H9 (cell line): ENCODE results near the gene FAM200A. TPM values are rescaled to one million over a fixed set of nuclear protein-coding genes. Genes with fewer than 3 reads are reported as not detected.
"Not testable (repeated sequence)": the region's sequence is repeated elsewhere in the genome, so short reads cannot be mapped to it uniquely, and the experiment has no call there.

Source experiments
- DNase-seq: peaks from one replicate; pipeline ENCODE4 v3.0.0-alpha.2; 2017
- H2AFZ ChIP-seq: one replicate; pipeline ENCODE4 v1.6.1; 2013; ENCODE audit warnings: mild to moderate bottlenecking, low read length, control low read depth, moderate library complexity
- H2AK5ac ChIP-seq: 2 replicates; pipeline ENCODE4 v1.6.1; 2013; ENCODE audit warnings: low read length, control low read depth, mixed read lengths; ENCODE audit not compliant: insufficient read length
- H2BK120ac ChIP-seq: one replicate; pipeline ENCODE4 v1.6.1; 2013; ENCODE audit warnings: low read depth, mild to moderate bottlenecking, low read length, control low read depth, inconsistent platforms; ENCODE audit not compliant: poor library complexity, severe bottlenecking
- H2BK12ac ChIP-seq: 2 replicates; pipeline ENCODE4 v1.6.1; 2013; ENCODE audit warnings: low read length, control low read depth, mixed read lengths, low read depth; ENCODE audit not compliant: insufficient read length
- H2BK15ac ChIP-seq: 2 replicates; pipeline ENCODE4 v1.6.1; 2013; ENCODE audit warnings: low read depth, low read length, control low read depth
- H2BK20ac ChIP-seq: one replicate; pipeline ENCODE4 v1.6.1; 2013; ENCODE audit warnings: low read depth, mild to moderate bottlenecking, low read length, control low read depth, inconsistent platforms; ENCODE audit not compliant: poor library complexity, severe bottlenecking
- H2BK5ac ChIP-seq: 2 replicates; pipeline ENCODE4 v1.6.1; 2013; ENCODE audit warnings: low read length, control low read depth, mixed read lengths; ENCODE audit not compliant: insufficient read length
- H3K14ac ChIP-seq: 2 replicates; pipeline ENCODE4 v1.6.1; 2013; ENCODE audit warnings: low read length, control low read depth; ENCODE audit not compliant: insufficient read depth
- H3K18ac ChIP-seq: 2 replicates; pipeline ENCODE4 v1.6.1; 2013; ENCODE audit warnings: low read depth, mild to moderate bottlenecking, mixed read lengths, low read length, control low read depth; ENCODE audit not compliant: insufficient read length
- H3K23ac ChIP-seq: 2 replicates; pipeline ENCODE4 v1.6.1; 2013; ENCODE audit warnings: low read length, control low read depth, mixed read lengths, low read depth; ENCODE audit not compliant: insufficient read length
- H3K23me2 ChIP-seq: 2 replicates; pipeline ENCODE4 v1.6.1; 2013; ENCODE audit warnings: low read depth, mild to moderate bottlenecking, mixed read lengths, low read length, control low read depth; ENCODE audit not compliant: insufficient read length, poor library complexity, severe bottlenecking
- H3K27ac ChIP-seq: 2 replicates; pipeline ENCODE4 v1.5.1; 2013; ENCODE audit warnings: low read length, control low read depth, mixed read lengths, low read depth; ENCODE audit not compliant: insufficient read length
- H3K27me3 ChIP-seq: 2 replicates; pipeline ENCODE4 v1.6.1; 2013; ENCODE audit warnings: low read length, control low read depth, inconsistent platforms; ENCODE audit not compliant: insufficient read depth
- H3K4ac ChIP-seq: 2 replicates; pipeline ENCODE4 v1.6.1; 2013; ENCODE audit warnings: low read depth, mild to moderate bottlenecking, control low read depth, inconsistent platforms, low read length, moderate library complexity
- H3K4me1 ChIP-seq: 2 replicates; pipeline ENCODE4 v1.6.1; 2013; ENCODE audit warnings: low read length, control low read depth, inconsistent platforms; ENCODE audit not compliant: insufficient read depth
- H3K4me2 ChIP-seq: 2 replicates; pipeline ENCODE4 v1.6.1; 2013; ENCODE audit warnings: low read length, control low read depth, mixed read lengths; ENCODE audit not compliant: insufficient read length, insufficient read depth
- H3K56ac ChIP-seq: 2 replicates; pipeline ENCODE4 v1.6.1; 2013; ENCODE audit warnings: low read depth, mild to moderate bottlenecking, mixed read lengths, low read length, control low read depth; ENCODE audit not compliant: insufficient read length
- H3K79me1 ChIP-seq: 2 replicates; pipeline ENCODE4 v1.6.1; 2013; ENCODE audit warnings: low read depth, mild to moderate bottlenecking, moderate library complexity, low read length, control low read depth, inconsistent platforms; ENCODE audit not compliant: insufficient read depth, poor library complexity, severe bottlenecking
- H3K79me2 ChIP-seq: 2 replicates; pipeline ENCODE4 v1.6.1; 2013; ENCODE audit warnings: low read length, control low read depth, inconsistent platforms; ENCODE audit not compliant: insufficient read depth
- H3K9ac ChIP-seq: 2 replicates; pipeline ENCODE4 v1.6.1; 2013; ENCODE audit warnings: low read length, control low read depth, mixed read lengths; ENCODE audit not compliant: insufficient read length; ENCODE audit errors: extremely low read depth
- H3K9me3 ChIP-seq: one replicate; pipeline ENCODE4 v1.6.1; 2013; ENCODE audit warnings: low read depth, low read length, inconsistent platforms; ENCODE audit not compliant: control insufficient read depth
- H3T11ph ChIP-seq: one replicate; pipeline ENCODE4 v1.6.1; 2013; ENCODE audit warnings: mild to moderate bottlenecking, low read length, control low read depth, inconsistent platforms
- H4K20me1 ChIP-seq: one replicate; pipeline ENCODE4 v1.6.1; 2013; ENCODE audit not compliant: control insufficient read depth, insufficient read length, insufficient read depth
- H4K5ac ChIP-seq: 2 replicates; pipeline ENCODE4 v1.6.1; 2013; ENCODE audit warnings: low read depth, mild to moderate bottlenecking, mixed read lengths, low read length, control low read depth; ENCODE audit not compliant: insufficient read length
- H4K8ac ChIP-seq: replicated peaks from 2 replicates; pipeline ENCODE4 v1.6.1; 2013; ENCODE audit warnings: low read length, control low read depth, mixed read lengths, low read depth; ENCODE audit not compliant: insufficient read length
- H4K91ac ChIP-seq: 2 replicates; pipeline ENCODE4 v1.6.1; 2013; ENCODE audit warnings: low read depth, mild to moderate bottlenecking, moderate library complexity, mixed read lengths, low read length, control low read depth; ENCODE audit not compliant: insufficient read length
- H3K27ac Mint-ChIP-seq, 3 experiments: 2 replicates in 2 of 3; 3 replicates in 1 of 3; pipeline ENCODE4 v1.8.0; 2020 to 2021; ENCODE audit warnings: mixed read lengths in 3 of 3, mild to moderate bottlenecking in 1 of 3, moderate library complexity in 1 of 3
- H3K27me3 Mint-ChIP-seq: 2 replicates; pipeline ENCODE4 v1.8.0; 2021; ENCODE audit warnings: low read depth, mild to moderate bottlenecking, moderate library complexity, mixed read lengths
- H3K36me3 Mint-ChIP-seq, 3 experiments: 2 replicates in 2 of 3; 3 replicates in 1 of 3; pipeline ENCODE4 v1.8.0; 2020 to 2021; ENCODE audit warnings: low read depth in 3 of 3, mixed read lengths in 3 of 3; ENCODE audit not compliant: insufficient read depth in 1 of 3
- H3K4me1 Mint-ChIP-seq, 2 experiments: 2 replicates each; pipeline ENCODE4 v1.8.0; 2020; ENCODE audit warnings: mixed read lengths in 2 of 2
- H3K4me3 Mint-ChIP-seq, 2 experiments: 2 replicates in 1 of 2; 3 replicates in 1 of 2; pipeline ENCODE4 v1.8.0; 2020 to 2021; ENCODE audit warnings: mild to moderate bottlenecking in 2 of 2, mixed read lengths in 2 of 2, moderate library complexity in 1 of 2
- H3K9me3 Mint-ChIP-seq, 2 experiments: 2 replicates in 1 of 2; 3 replicates in 1 of 2; pipeline ENCODE4 v1.8.0; 2020; ENCODE audit warnings: mild to moderate bottlenecking in 2 of 2, mixed read lengths in 2 of 2, moderate library complexity in 1 of 2
- WGBS: extraction: QIAGEN DNeasy Blood & Tissue Kit; methylation state at CpG from one replicate; pipeline ENCODE4 v1.1.7; 2013; ENCODE audit warnings: missing lambda C conversion rate, low lambda C conversion rate, mixed read lengths; ENCODE audit not compliant: insufficient read length; ENCODE audit errors: extremely low coverage; 5-methylcytosine and 5-hydroxymethylcytosine counted together
- total RNA-seq: library from RNA; stranded (reverse); gene quantifications from 2 replicates; pipeline ENCODE4 v1.2.1, GENCODE V29; 2021

FAM200A gene
- total RNA-seq, 1 experiment from 2014 or later, result 7.8 TPM

GRCh38 chr7:99545308-99545707 lies 6.6 kb downstream of the FAM200A start:
- H3K14ac ChIP-seq, H3K4me3 Mint-ChIP-seq, H2AK5ac ChIP-seq, H3K27me3 ChIP-seq, H2BK15ac ChIP-seq, H4K8ac ChIP-seq, H3K27ac Mint-ChIP-seq, H3K79me1 ChIP-seq, H2BK5ac ChIP-seq, H3K4me1 ChIP-seq, H2AFZ ChIP-seq, H3K9ac ChIP-seq, H4K91ac ChIP-seq, H4K20me1 ChIP-seq, H3K4me1 Mint-ChIP-seq, H3K79me2 ChIP-seq, H2BK120ac ChIP-seq, H3K23ac ChIP-seq, H3K18ac ChIP-seq, H3K4me2 ChIP-seq, H3K4ac ChIP-seq, H2BK20ac ChIP-seq, DNase-seq, H2BK12ac ChIP-seq, H4K5ac ChIP-seq, H3K56ac ChIP-seq, H3K27me3 Mint-ChIP-seq, H3K23me2 ChIP-seq, H3K27ac ChIP-seq, H3T11ph ChIP-seq: not testable (repeated sequence)
- WGBS, result no CpG with 5 or more reads among the region's 5 CpGs
- Mint-ChIP-seq H3K9me3 (peaks cover 63 to 74% of the 10 kb centered on the region in 2 experiments), H3K36me3 (peaks cover 47 to 63% (median 57%) of the 10 kb centered on the region in 3 experiments)
- H3K9me3 ChIP-seq, result peaks cover 11% of the 10 kb centered on the region
